ENCODE data around the gene ATXN1.
"Not testable (repeated sequence)": the region's sequence is repeated elsewhere in the genome, so short reads cannot be mapped to it uniquely, and the experiment has no call there.

Gene ATXN1

GRCh38 chr6:16619777-16620176 lies 141.5 kb downstream of the ATXN1 start:
- Histone ChIP-seq H3F3A (ENCODE audit: control insufficient read depth, insufficient read depth) (peaks cover 4% of the 10 kb centered on the region; the same call in 1 of the 2 replicates), H4K20me1 (ENCODE audit: control insufficient read depth, insufficient read depth, low read depth, low read length) (no peaks in the 10 kb centered on the region), H3K4me3 (ENCODE audit: low read length) (no peak overlapping the region), H3K4me2 (ENCODE audit: low read length) (no peak overlapping the region), H3K4me1 (ENCODE audit: control insufficient read depth, low read length) (peaks cover 18% of the 10 kb centered on the region), H3K79me2 (ENCODE audit: control insufficient read depth, low read length) (no peaks in the 10 kb centered on the region), H3K9me3 (ENCODE audit: control insufficient read depth, insufficient read depth, low read length) (no peaks in the 10 kb centered on the region), H3K36me3 (ENCODE audit: control insufficient read depth, low read length) (no peaks in the 10 kb centered on the region), H3K27ac (ENCODE audit: low read depth, low read length) (no peak overlapping the region), H3K9me2 (replicated peaks; ENCODE audit: control insufficient read depth, low read length) (no peaks in the 10 kb centered on the region), H3K27me3 (ENCODE audit: control insufficient read depth, low read length) (no peaks in the 10 kb centered on the region)
- TF ChIP-seq CTCF (IDR thresholded peaks at IDR 0.05; ENCODE audit: low read depth, low read length, poor library complexity, severe bottlenecking) (no peak), EZH2phosphoT487 (IDR thresholded peaks at IDR 0.05; ENCODE audit: borderline replicate concordance, low read length) (no peak)

DNA sequence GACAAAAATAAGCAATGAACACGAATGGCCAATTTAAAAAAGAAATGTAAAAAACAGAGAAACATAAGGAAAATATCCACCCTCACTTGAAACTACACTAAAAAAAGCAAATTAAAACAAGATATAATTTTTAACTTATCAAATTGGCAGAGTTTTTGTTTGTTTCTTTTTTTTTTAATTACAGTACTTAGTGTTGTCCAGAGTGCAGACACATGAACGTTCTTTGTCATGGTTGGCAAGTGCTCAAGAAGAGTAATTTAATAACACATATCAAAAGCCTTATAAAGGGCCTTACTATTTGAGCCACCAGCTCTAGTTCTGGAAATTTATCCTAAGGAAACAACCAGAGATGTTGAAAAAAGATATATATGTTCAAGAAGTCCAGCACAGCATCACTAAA lies 142.3 kb downstream of the ATXN1 start:
- peaks cover 18% of the 10 kb centered on the region for H3K4me1 ChIP-seq (ENCODE audit: control insufficient read depth, low read length)
- H3K9me2 ChIP-seq (replicated peaks; ENCODE audit: control insufficient read depth, low read length) = no peaks in the 10 kb centered on the region
- TF ChIP-seq EZH2phosphoT487 (IDR thresholded peaks at IDR 0.05; ENCODE audit: borderline replicate concordance, low read length) (no peak), CTCF (IDR thresholded peaks at IDR 0.05; ENCODE audit: low read depth, low read length, poor library complexity, severe bottlenecking) (no peak)
- no peak overlapping the region for H3K4me3 ChIP-seq (ENCODE audit: low read length)
- H4K20me1 ChIP-seq (ENCODE audit: control insufficient read depth, insufficient read depth, low read depth, low read length) = no peaks in the 10 kb centered on the region
- H3K27me3 ChIP-seq (ENCODE audit: control insufficient read depth, low read length) = no peaks in the 10 kb centered on the region
- H3F3A ChIP-seq (ENCODE audit: control insufficient read depth, insufficient read depth) = peaks cover 4% of the 10 kb centered on the region; the same call in 1 of the 2 replicates
- H3K4me2 ChIP-seq (ENCODE audit: low read length) = no peak overlapping the region
- no peaks in the 10 kb centered on the region for H3K79me2 ChIP-seq (ENCODE audit: control insufficient read depth, low read length)
- no peaks in the 10 kb centered on the region for H3K36me3 ChIP-seq (ENCODE audit: control insufficient read depth, low read length)
- H3K9me3 ChIP-seq (ENCODE audit: control insufficient read depth, insufficient read depth, low read length) = no peaks in the 10 kb centered on the region
- H3K27ac ChIP-seq (ENCODE audit: low read depth, low read length) = no peak overlapping the region

DNA sequence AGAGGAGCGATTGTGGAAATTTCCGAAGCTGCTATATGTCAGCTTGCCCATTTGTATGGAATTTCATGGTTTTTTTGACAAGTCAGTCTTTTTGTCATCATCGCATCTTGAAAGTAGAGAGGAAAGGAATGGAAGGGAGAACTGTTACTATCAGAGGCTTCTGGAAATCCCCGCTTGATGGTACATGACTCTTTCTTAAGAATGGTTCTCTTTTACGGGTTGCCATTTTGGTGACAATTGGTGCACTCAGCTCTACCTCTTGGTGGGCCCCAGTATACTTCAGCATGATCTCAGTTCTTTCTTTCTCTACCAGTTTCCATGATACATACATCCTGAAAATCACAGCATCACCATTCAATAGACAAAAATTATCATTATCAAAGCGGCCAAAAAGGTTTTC lies 146.0 kb downstream of the ATXN1 start:
- H3K4me2 ChIP-seq (ENCODE audit: low read length); H4K20me1 ChIP-seq (ENCODE audit: control insufficient read depth, insufficient read depth, low read depth, low read length); H3K36me3 ChIP-seq (ENCODE audit: control insufficient read depth, low read length); H3K4me1 ChIP-seq (ENCODE audit: control insufficient read depth, low read length); H3K27me3 ChIP-seq (ENCODE audit: control insufficient read depth, low read length); H3F3A ChIP-seq (ENCODE audit: control insufficient read depth, insufficient read depth); H3K27ac ChIP-seq (ENCODE audit: low read depth, low read length); H3K9me2 ChIP-seq (replicated peaks; ENCODE audit: control insufficient read depth, low read length); H3K79me2 ChIP-seq (ENCODE audit: control insufficient read depth, low read length); H3K4me3 ChIP-seq (ENCODE audit: low read length); H3K9me3 ChIP-seq (ENCODE audit: control insufficient read depth, insufficient read depth, low read length): not testable (repeated sequence)

GRCh38 chr6:16614143-16614542 lies 147.1 kb downstream of the ATXN1 start:
- H3K9me3 ChIP-seq (ENCODE audit: control insufficient read depth, insufficient read depth, low read length); H3K27ac ChIP-seq (ENCODE audit: low read depth, low read length); H3K4me3 ChIP-seq (ENCODE audit: low read length); H3F3A ChIP-seq (ENCODE audit: control insufficient read depth, insufficient read depth); H3K27me3 ChIP-seq (ENCODE audit: control insufficient read depth, low read length); H4K20me1 ChIP-seq (ENCODE audit: control insufficient read depth, insufficient read depth, low read depth, low read length); H3K79me2 ChIP-seq (ENCODE audit: control insufficient read depth, low read length); H3K9me2 ChIP-seq (replicated peaks; ENCODE audit: control insufficient read depth, low read length); H3K36me3 ChIP-seq (ENCODE audit: control insufficient read depth, low read length); H3K4me1 ChIP-seq (ENCODE audit: control insufficient read depth, low read length); H3K4me2 ChIP-seq (ENCODE audit: low read length): not testable (repeated sequence)

DNA sequence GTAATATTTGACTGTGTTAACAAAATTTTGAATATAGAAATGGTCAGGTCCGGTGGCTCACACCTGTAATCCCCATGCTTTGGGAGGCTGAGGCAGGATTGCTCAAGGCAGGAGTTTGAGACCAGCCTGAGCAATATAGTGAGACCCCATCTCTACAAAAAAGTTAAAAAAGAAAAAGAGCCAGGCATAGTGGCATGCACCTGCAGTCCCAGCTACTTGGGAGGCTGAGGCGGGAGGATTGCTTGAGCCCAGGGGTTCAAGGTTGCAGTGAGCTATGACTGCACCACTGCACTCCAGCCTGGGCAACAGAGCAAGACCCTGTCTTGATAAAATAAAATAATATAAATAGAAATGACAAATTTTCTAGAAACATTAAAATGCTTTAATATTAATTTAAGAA lies 147.8 kb downstream of the ATXN1 start:
- not testable (repeated sequence) for H3K4me2 ChIP-seq (ENCODE audit: low read length); H3F3A ChIP-seq (ENCODE audit: control insufficient read depth, insufficient read depth); H3K4me3 ChIP-seq (ENCODE audit: low read length); H3K4me1 ChIP-seq (ENCODE audit: control insufficient read depth, low read length); H4K20me1 ChIP-seq (ENCODE audit: control insufficient read depth, insufficient read depth, low read depth, low read length); H3K9me2 ChIP-seq (replicated peaks; ENCODE audit: control insufficient read depth, low read length); H3K36me3 ChIP-seq (ENCODE audit: control insufficient read depth, low read length); H3K27ac ChIP-seq (ENCODE audit: low read depth, low read length); H3K79me2 ChIP-seq (ENCODE audit: control insufficient read depth, low read length); H3K9me3 ChIP-seq (ENCODE audit: control insufficient read depth, insufficient read depth, low read length); H3K27me3 ChIP-seq (ENCODE audit: control insufficient read depth, low read length)
